PC-3 (cell line): ENCODE data around the gene SFMBT1.

Experiments used
- EZH2 ChIP-seq: fragments of 300-600 bp; sonication (generic); IDR thresholded peaks from one replicate; pipeline ENCODE4 v1.6.1; 2017; ENCODE audit warnings: antibody characterized with exemption, mild to moderate bottlenecking, low read length; ENCODE audit not compliant: unreplicated experiment
- EZH2phosphoT487 ChIP-seq: fragments of 300-600 bp; sonication (generic); IDR thresholded peaks from 2 replicates; pipeline ENCODE4 v1.6.1; 2018; ENCODE audit warnings: mild to moderate bottlenecking, antibody characterized with exemption, low read length, borderline replicate concordance
- TF ChIP-seq, protein P1 (sequence below): fragments of 300-600 bp; sonication (generic); conservative IDR thresholded peaks from 2 replicates; pipeline ENCODE4 v1.5.1; 2017; ENCODE audit warnings: antibody characterized with exemption, low read depth, mild to moderate bottlenecking, low read length

GRCh38 chr3:52877085-52877484 is 168.8 kb downstream of the SFMBT1 start:
- TF ChIP-seq EZH2 = no peak
- TF ChIP-seq, protein P1, sequence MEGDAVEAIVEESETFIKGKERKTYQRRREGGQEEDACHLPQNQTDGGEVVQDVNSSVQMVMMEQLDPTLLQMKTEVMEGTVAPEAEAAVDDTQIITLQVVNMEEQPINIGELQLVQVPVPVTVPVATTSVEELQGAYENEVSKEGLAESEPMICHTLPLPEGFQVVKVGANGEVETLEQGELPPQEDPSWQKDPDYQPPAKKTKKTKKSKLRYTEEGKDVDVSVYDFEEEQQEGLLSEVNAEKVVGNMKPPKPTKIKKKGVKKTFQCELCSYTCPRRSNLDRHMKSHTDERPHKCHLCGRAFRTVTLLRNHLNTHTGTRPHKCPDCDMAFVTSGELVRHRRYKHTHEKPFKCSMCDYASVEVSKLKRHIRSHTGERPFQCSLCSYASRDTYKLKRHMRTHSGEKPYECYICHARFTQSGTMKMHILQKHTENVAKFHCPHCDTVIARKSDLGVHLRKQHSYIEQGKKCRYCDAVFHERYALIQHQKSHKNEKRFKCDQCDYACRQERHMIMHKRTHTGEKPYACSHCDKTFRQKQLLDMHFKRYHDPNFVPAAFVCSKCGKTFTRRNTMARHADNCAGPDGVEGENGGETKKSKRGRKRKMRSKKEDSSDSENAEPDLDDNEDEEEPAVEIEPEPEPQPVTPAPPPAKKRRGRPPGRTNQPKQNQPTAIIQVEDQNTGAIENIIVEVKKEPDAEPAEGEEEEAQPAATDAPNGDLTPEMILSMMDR = no peak
- no peak for TF ChIP-seq EZH2phosphoT487
